Measurements from ENCODE around the gene C12orf43.

The C12orf43 gene

DNA sequence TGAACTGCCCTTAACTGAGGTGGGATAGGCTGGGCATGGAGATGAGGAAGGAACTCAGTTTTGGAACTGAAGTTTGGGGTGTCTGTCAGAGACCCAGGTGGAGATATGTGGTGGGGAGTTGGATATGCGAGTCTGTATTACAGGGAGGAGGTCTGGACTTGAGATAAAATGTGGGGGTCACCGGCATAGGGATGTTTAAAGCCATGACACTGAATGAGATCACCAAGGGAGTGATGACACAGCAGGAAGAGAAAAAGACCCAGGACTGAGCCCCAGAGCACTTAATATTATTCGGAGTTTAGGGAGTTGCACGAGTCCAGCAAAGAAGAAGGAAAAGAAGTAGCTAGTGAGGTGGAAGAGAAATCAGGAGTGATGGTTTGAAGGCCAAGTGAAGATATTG, 26.8 kb upstream of the C12orf43 start:
- TF ChIP-seq, protein P1, sequence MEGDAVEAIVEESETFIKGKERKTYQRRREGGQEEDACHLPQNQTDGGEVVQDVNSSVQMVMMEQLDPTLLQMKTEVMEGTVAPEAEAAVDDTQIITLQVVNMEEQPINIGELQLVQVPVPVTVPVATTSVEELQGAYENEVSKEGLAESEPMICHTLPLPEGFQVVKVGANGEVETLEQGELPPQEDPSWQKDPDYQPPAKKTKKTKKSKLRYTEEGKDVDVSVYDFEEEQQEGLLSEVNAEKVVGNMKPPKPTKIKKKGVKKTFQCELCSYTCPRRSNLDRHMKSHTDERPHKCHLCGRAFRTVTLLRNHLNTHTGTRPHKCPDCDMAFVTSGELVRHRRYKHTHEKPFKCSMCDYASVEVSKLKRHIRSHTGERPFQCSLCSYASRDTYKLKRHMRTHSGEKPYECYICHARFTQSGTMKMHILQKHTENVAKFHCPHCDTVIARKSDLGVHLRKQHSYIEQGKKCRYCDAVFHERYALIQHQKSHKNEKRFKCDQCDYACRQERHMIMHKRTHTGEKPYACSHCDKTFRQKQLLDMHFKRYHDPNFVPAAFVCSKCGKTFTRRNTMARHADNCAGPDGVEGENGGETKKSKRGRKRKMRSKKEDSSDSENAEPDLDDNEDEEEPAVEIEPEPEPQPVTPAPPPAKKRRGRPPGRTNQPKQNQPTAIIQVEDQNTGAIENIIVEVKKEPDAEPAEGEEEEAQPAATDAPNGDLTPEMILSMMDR (IDR thresholded peaks at IDR 0.05; ENCODE audit: borderline replicate concordance, control extremely low read depth, extremely low read depth, insufficient read depth, missing control alignments), result no peak
- no peak for DNase-seq (ENCODE audit: low spot score)
- in situ Hi-C loops (cut with MboI; ENCODE audit: low sequenced_read_pairs, unreplicated experiment), result no loop called here

GRCh38 chr12:121038861-121039668, 22.8 kb upstream of the C12orf43 start, which contains the start of gene OASL:
Gene OASL, minus strand, starts transcription at chr12:121039246. Its CDS starts 275 bp downstream, at chr12:121038971.
- DNase-seq (ENCODE audit: low spot score), result peak; percentile 54
- TF ChIP-seq, protein P1 (IDR thresholded peaks at IDR 0.05; ENCODE audit: borderline replicate concordance, control extremely low read depth, extremely low read depth, insufficient read depth, missing control alignments), result no peak
- in situ Hi-C loops (cut with MboI; ENCODE audit: low sequenced_read_pairs, unreplicated experiment), result no loop called here

- DNase-seq (ENCODE audit: low spot score), result no peak
- in situ Hi-C loops (cut with MboI; ENCODE audit: low sequenced_read_pairs, unreplicated experiment), result no loop called here
- TF ChIP-seq, protein P1 (IDR thresholded peaks at IDR 0.05; ENCODE audit: borderline replicate concordance, control extremely low read depth, extremely low read depth, insufficient read depth, missing control alignments), result no peak
Observed at GRCh38 chr12:121036810-121037326, 20.6 kb upstream of the C12orf43 start.

- in situ Hi-C loops (cut with MboI; ENCODE audit: low sequenced_read_pairs, unreplicated experiment), result no loop called here
- DNase-seq (ENCODE audit: low spot score), result no peak
- TF ChIP-seq, protein P1 (IDR thresholded peaks at IDR 0.05; ENCODE audit: borderline replicate concordance, control extremely low read depth, extremely low read depth, insufficient read depth, missing control alignments), result no peak
Observed at GRCh38 chr12:121034616-121035305, 18.5 kb upstream of the C12orf43 start.

DNA sequence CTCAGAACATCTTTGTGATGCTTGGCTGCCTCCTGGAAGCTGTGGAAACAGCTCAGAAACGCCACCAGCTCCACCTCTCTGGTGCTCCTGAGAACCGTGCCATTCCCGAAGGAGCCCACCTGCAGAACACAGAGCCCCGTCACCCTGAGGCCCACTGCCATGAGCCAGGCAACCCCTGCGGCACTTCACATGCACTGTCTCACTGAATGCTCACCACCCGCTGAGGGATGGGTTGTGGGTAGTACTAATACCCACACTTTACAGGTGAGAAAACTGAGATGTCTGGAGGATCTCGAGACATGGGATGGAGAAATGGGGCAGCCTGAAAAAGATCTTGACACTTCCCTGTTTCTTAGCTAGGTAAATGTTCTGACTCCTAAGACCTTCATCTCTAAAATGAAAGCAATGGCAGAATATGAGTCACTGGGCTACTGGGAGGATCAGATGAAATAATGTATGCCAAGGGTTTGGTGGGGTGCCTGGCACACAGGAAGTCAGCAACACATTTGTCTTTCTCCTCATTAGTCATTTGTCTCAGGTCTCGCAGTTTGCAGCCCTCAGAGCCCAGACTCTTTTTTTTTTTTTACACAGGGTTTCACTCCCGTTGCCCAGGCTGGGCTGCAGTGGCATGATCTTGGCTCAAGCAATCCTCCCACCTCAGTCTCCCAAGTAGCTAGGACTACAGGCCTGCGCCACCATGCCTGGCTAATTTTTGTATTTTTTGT, 17.5 kb upstream of the C12orf43 start:
- TF ChIP-seq, protein P1 (IDR thresholded peaks at IDR 0.05; ENCODE audit: borderline replicate concordance, control extremely low read depth, extremely low read depth, insufficient read depth, missing control alignments), result no peak
- no peak for DNase-seq (ENCODE audit: low spot score)
- in situ Hi-C loops (cut with MboI; ENCODE audit: low sequenced_read_pairs, unreplicated experiment), result no loop called here

GRCh38 chr12:121030576-121031212, 14.4 kb upstream of the C12orf43 start:
- DNase-seq (ENCODE audit: low spot score), result no peak
- in situ Hi-C loops (cut with MboI; ENCODE audit: low sequenced_read_pairs, unreplicated experiment), result no loop called here
- TF ChIP-seq, protein P1 (IDR thresholded peaks at IDR 0.05; ENCODE audit: borderline replicate concordance, control extremely low read depth, extremely low read depth, insufficient read depth, missing control alignments), result no peak
